Fibroblast of lung (primary cell): ENCODE data around the gene MYO1A. TPM values are rescaled to one million over a fixed set of nuclear protein-coding genes. Genes with fewer than 3 reads are reported as not detected.

Experiments used
- DNase-seq, 2 donors: peaks; one replicate each; pipeline versions ENCODE4 v3.0.0 to v3.0.0-alpha.2; 2010; ENCODE audit warnings: low read depth in 2 of 2
- H2AFZ ChIP-seq: 2 replicates; pipeline ENCODE4 v1.5.1; 2012; ENCODE audit warnings: low read length, control low read depth, inconsistent platforms
- H3K27ac ChIP-seq: 2 replicates; pipeline ENCODE4 v1.5.1; 2011; ENCODE audit warnings: low read length, control low read depth; ENCODE audit not compliant: insufficient read depth
- H3K27me3 ChIP-seq: 2 replicates; pipeline ENCODE4 v1.5.1; 2011; ENCODE audit warnings: mild to moderate bottlenecking, low read length; ENCODE audit not compliant: control insufficient read depth, insufficient read depth
- H3K36me3 ChIP-seq: 2 replicates; pipeline ENCODE4 v1.5.1; 2011; ENCODE audit warnings: low read length; ENCODE audit not compliant: control insufficient read depth, insufficient read depth
- H3K4me1 ChIP-seq: 2 replicates; pipeline ENCODE4 v1.5.1; 2011; ENCODE audit warnings: low read length; ENCODE audit not compliant: control insufficient read depth, insufficient read depth; ENCODE audit errors: extremely low read depth
- H3K4me2 ChIP-seq: 2 replicates; pipeline ENCODE4 v1.5.1; 2011; ENCODE audit warnings: low read length, control low read depth; ENCODE audit not compliant: insufficient read depth; ENCODE audit errors: extremely low read depth
- H3K4me3 ChIP-seq, 4 experiments: fragments of 200-600 bp in 1 of 4; sonication (generic) in 1 of 4; replicated peaks in 1 of 4; 2 replicates each; pipeline ENCODE4 v1.5.1; 2011 to 2016; ENCODE audit warnings: low read length in 4 of 4, low read depth in 3 of 4, mild to moderate bottlenecking in 3 of 4, control low read depth in 2 of 4, inconsistent platforms in 1 of 4, mixed read lengths in 1 of 4; ENCODE audit not compliant: insufficient read depth in 1 of 4; ENCODE audit errors: control extremely low read depth in 1 of 4
- H3K79me2 ChIP-seq: 2 replicates; pipeline ENCODE4 v1.5.1; 2012; ENCODE audit warnings: mild to moderate bottlenecking, low read length, inconsistent platforms; ENCODE audit not compliant: control insufficient read depth, insufficient read depth
- H3K9ac ChIP-seq: 2 replicates; pipeline ENCODE4 v1.5.1; 2011; ENCODE audit warnings: mild to moderate bottlenecking, low read length, control low read depth; ENCODE audit not compliant: insufficient read depth
- H3K9me3 ChIP-seq: 2 replicates; pipeline ENCODE4 v1.5.1; 2012; ENCODE audit warnings: low read depth, low read length; ENCODE audit not compliant: control insufficient read depth, insufficient read depth
- H4K20me1 ChIP-seq: 2 replicates; pipeline ENCODE4 v1.5.1; 2011; ENCODE audit warnings: low read length; ENCODE audit not compliant: control insufficient read depth, insufficient read depth; ENCODE audit errors: extremely low read depth
- CTCF ChIP-seq, 2 donors: IDR thresholded peaks in 1 of 2; conservative IDR thresholded peaks in 1 of 2; 1 replicate in 1 of 2; 2 replicates in 1 of 2; pipeline ENCODE4 v1.5.1; 2011 to 2012; ENCODE audit warnings: low read length in 2 of 2, control low read depth in 1 of 2, inconsistent platforms in 1 of 2, low read depth in 1 of 2, mild to moderate bottlenecking in 1 of 2
- EZH2 ChIP-seq: IDR thresholded peaks from 2 replicates; pipeline ENCODE4 v1.5.1; 2012; ENCODE audit warnings: low read length, control low read depth, mild to moderate bottlenecking; ENCODE audit errors: missing control alignments
- polyA plus RNA-seq, 2 donors: library from polyadenylated mRNA; depleted of rRNA in 1 of 2; stranded (reverse) in 1 of 2; unstranded in 1 of 2; fragments of >200 nt; gene quantifications; 2 replicates each; pipeline ENCODE4 v1.2.1, GENCODE V29; 2011 to 2012; ENCODE audit warnings: missing spikeins in 1 of 2
- total RNA-seq: library from RNA; depleted of rRNA; stranded (reverse); fragments of >200 nt; gene quantifications from 2 replicates; pipeline ENCODE4 v1.2.1, GENCODE V29; 2014

The MYO1A gene
- total and polyA plus RNA-seq, 2 donors (not counting 1 experiment from before 2014, with no cell fraction given): 0.01 to 0.17 TPM

- Histone ChIP-seq H4K20me1 (no peaks in the 10 kb centered on the region), H3K4me3 (peak overlapping the region in 2 of 4 experiments; percentile 20 to 27), H3K4me2 (peak overlapping the region; percentile 11), H3K27me3 (peaks cover under 1% of the 10 kb centered on the region), H3K4me1 (peaks cover 7% of the 10 kb centered on the region), H3K27ac (no peak overlapping the region), H3K36me3 (peaks cover 16% of the 10 kb centered on the region), H3K9ac (no peak overlapping the region), H3K79me2 (peaks cover 22% of the 10 kb centered on the region), H2AFZ (peak overlapping the region; percentile 39), H3K9me3 (no peaks in the 10 kb centered on the region)
- DNase-seq: no peak
- TF ChIP-seq CTCF (conservative IDR thresholded peaks at IDR 0.05 in 1 of 2, IDR thresholded peaks at IDR 0.05 in 1 of 2; ENCODE audit: low read depth in 1 of 2, low read length in 2 of 2) (peak in 1 of 2 donors; percentile 7), EZH2 (no peak)
These were observed 43.0 kb downstream of the MYO1A start for GRCh38 chr12:57006809-57007475.

DNA sequence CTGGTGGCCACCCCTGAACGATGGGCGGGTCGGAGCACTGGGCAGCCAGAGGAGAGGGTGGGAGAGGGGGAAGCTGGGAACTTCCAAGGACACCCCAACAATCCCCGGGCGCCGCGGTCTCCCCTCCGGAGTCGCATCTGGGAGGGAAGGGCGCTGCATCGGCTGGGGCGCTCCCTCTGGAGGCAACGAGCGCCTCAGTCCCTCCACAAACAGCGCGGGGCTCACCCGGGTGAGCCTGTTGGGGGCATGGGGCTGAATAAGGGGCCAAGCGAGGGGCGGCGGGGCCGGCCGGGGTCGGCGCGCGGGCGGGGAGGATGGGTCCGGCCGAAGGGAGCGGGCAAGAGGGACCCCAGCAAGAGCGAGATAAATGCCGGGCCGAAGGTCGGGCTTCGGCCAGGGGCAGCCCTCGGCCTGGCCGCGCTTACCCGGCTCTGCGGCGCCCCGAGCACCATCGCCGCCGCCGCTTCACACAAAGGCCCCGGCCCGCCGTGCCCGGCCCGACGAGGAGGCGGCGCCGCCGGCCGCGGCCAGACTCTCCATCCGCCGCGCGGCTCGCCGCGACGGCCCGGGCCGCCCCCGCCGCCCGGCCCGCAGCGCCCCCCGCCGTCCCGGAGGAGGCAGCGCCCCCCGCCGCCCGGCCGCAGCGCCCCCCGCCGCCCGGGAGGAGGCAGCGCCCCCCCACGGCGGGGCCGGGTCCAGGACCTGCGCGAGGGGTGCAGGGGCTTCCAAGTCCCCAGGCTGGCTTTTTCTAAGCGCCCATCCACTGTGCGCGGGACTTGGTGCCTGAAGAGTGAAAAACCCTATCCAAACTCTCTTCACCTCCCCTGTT lies 43.7 kb downstream of the MYO1A start, which contains the start of gene ZBTB39:
Gene ZBTB39, minus strand, starts transcription at position 567 of the 829 bp plus-strand sequence. CDS start 1,629 bp downstream, outside the sequence.
- TF ChIP-seq EZH2: no peak
- peak; percentile 5 to 43 for TF ChIP-seq CTCF (conservative IDR thresholded peaks at IDR 0.05 in 1 of 2, IDR thresholded peaks at IDR 0.05 in 1 of 2; ENCODE audit: low read depth in 1 of 2, low read length in 2 of 2)

DNA sequence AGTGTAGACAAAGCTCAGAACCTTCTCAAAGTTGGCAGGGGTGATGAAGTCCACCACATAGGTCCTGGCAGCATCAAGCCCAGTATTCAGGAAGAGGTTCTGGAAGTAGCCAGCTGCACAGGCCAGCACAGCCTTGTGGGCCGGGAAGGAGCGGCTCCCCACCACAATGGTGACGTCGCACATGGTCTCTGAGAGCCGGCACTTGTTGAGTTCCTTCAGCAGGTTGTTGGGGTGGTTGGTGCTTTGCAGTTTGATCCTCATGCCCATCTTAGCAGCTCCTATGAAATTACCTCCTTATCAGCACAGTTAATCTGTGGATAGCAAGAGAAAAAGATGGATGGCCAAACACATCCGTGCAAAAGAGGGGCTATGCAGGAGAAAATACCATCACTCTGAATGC lies 45.3 kb downstream of the MYO1A start:
- no peaks in the 10 kb centered on the region for H4K20me1 ChIP-seq
- H3K36me3 ChIP-seq: peaks cover 16% of the 10 kb centered on the region
- no peak overlapping the region for H3K27ac ChIP-seq
- no peaks in the 10 kb centered on the region for H3K9me3 ChIP-seq
- TF ChIP-seq EZH2: no peak
- TF ChIP-seq CTCF (conservative IDR thresholded peaks at IDR 0.05 in 1 of 2, IDR thresholded peaks at IDR 0.05 in 1 of 2; ENCODE audit: low read depth in 1 of 2, low read length in 2 of 2): no peak
- no peak overlapping the region for H3K9ac ChIP-seq
- DNase-seq: no peak
- H3K27me3 ChIP-seq: no peaks in the 10 kb centered on the region
- peaks cover 22% of the 10 kb centered on the region for H3K79me2 ChIP-seq
- H3K4me2 ChIP-seq: peak overlapping the region; percentile 77
- H3K4me1 ChIP-seq: peaks cover 11% of the 10 kb centered on the region
- no peak overlapping the region for H3K4me3 ChIP-seq
- H2AFZ ChIP-seq: no peak overlapping the region

More for the DNA sequence above, 43.7 kb downstream of the MYO1A start, which contains the start of gene ZBTB39:
- H3K4me1 ChIP-seq: peaks cover 11% of the 10 kb centered on the region
- H3K27ac ChIP-seq: peak within 1 kb of the TSS; percentile 52
- H4K20me1 ChIP-seq: no peaks in the 10 kb centered on the region
- peak within 1 kb of the TSS; percentile 39 for H2AFZ ChIP-seq
- H3K27me3 ChIP-seq: no peaks in the 10 kb centered on the region
- no peaks in the 10 kb centered on the region for H3K9me3 ChIP-seq
- DNase-seq: peak; percentile 45 to 51
- peak within 1 kb of the TSS; percentile 75 for H3K9ac ChIP-seq
- peaks cover 16% of the 10 kb centered on the region for H3K36me3 ChIP-seq
- H3K4me2 ChIP-seq: peak within 1 kb of the TSS; percentile 77
- H3K4me3 ChIP-seq: peak within 1 kb of the TSS; percentile 67 to 92 (median 84)
- H3K79me2 ChIP-seq: peaks cover 22% of the 10 kb centered on the region
